Osteoblast (primary cell): ENCODE results near the gene RDX. TPM values are rescaled to one million over a fixed set of nuclear protein-coding genes. Genes with fewer than 3 reads are reported as not detected.
A peak's percentile ranks its signal among the peaks of the same experiment; 100 is the strongest.
"Not testable (repeated sequence)": the region's sequence is repeated elsewhere in the genome, so short reads cannot be mapped to it uniquely, and the experiment has no call there.

Source experiments
- DNase-seq: peaks from one replicate; pipeline ENCODE4 v3.0.0; 2011; ENCODE audit warnings: low spot score, mixed read lengths; ENCODE audit not compliant: insufficient read length; ENCODE audit errors: missing footprints
- H2AFZ ChIP-seq: 2 replicates; pipeline ENCODE4 v1.6.0; 2011; ENCODE audit warnings: mild to moderate bottlenecking, low read length
- H3K27ac ChIP-seq: 2 replicates; pipeline ENCODE4 v1.5.1; 2011; ENCODE audit warnings: mild to moderate bottlenecking, low read depth, low read length, moderate library complexity
- H3K27me3 ChIP-seq: 2 replicates; pipeline ENCODE4 v1.6.0; 2012; ENCODE audit warnings: mild to moderate bottlenecking, control low read depth, inconsistent platforms, low read length, moderate library complexity; ENCODE audit not compliant: insufficient read depth
- H3K36me3 ChIP-seq: 2 replicates; pipeline ENCODE4 v1.5.1; 2011; ENCODE audit warnings: mild to moderate bottlenecking, low read length, control low read depth, moderate library complexity; ENCODE audit not compliant: insufficient read depth
- H3K4me1 ChIP-seq: 2 replicates; pipeline ENCODE4 v1.5.1; 2011; ENCODE audit warnings: mild to moderate bottlenecking, low read length, control low read depth, moderate library complexity; ENCODE audit not compliant: insufficient read depth
- H3K4me2 ChIP-seq: 2 replicates; pipeline ENCODE4 v1.6.0; 2011; ENCODE audit warnings: mild to moderate bottlenecking, low read length; ENCODE audit not compliant: insufficient read depth
- H3K4me3 ChIP-seq: fragments of 200-600 bp; sonication (generic); 3 replicates; pipeline ENCODE4 v1.5.1; 2012; ENCODE audit warnings: mild to moderate bottlenecking, low read length, inconsistent platforms; ENCODE audit not compliant: insufficient read depth
- H3K79me2 ChIP-seq: 2 replicates; pipeline ENCODE4 v1.6.0; 2012; ENCODE audit warnings: mild to moderate bottlenecking, low read length, control low read depth, inconsistent platforms; ENCODE audit not compliant: insufficient read depth
- H3K9me3 ChIP-seq: 2 replicates; pipeline ENCODE4 v1.5.1; 2011; ENCODE audit warnings: low read depth, low read length, control low read depth
- H4K20me1 ChIP-seq: 2 replicates; pipeline ENCODE4 v1.6.0; 2012; ENCODE audit warnings: mild to moderate bottlenecking, low read length, control low read depth; ENCODE audit not compliant: insufficient read depth
- total RNA-seq: library from RNA; depleted of rRNA; stranded (reverse); fragments of >200 nt; gene quantifications from 2 replicates; pipeline ENCODE4 v1.2.3, GENCODE V29; 2012
- TF ChIP-seq, protein P1 (sequence below): IDR thresholded peaks from 2 replicates; pipeline ENCODE4 v1.5.1; 2011; ENCODE audit warnings: mild to moderate bottlenecking, low read depth, low read length, moderate library complexity; ENCODE audit errors: extremely low read depth

The RDX gene
- total RNA-seq, 1 donor, result 79.3 TPM

DNA sequence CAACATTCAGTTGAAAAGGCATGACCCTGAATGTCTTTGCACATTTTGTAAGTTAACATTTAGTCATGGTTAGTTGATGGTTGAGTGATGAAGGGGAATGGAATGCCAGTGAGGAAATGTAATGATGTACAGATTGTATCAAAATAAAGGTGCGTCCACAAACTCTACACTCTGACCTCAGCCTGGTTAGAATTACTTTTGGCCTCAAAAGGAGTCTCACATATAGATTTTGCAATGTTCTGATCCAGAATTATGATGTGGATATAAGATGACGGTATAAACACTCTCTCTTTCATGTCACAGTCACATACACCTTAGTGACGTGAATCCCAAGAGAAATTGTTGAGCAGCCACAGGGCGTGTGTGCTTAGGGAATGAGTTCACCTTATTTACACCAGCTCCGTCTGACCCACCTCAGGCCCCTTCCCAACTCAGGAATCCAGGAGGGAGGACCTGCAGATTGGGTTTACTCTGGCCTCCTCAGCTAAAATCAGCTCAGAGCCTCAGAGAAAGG is 100.1 kb downstream of the RDX start:
- Histone ChIP-seq H3K9me3 (no peaks in the 10 kb centered on the region), H3K4me1 (peaks cover 30% of the 10 kb centered on the region), H3K36me3 (no peaks in the 10 kb centered on the region), H4K20me1 (no peaks in the 10 kb centered on the region), H3K27me3 (no peaks in the 10 kb centered on the region), H3K4me2 (peak overlapping the region; percentile 21), H3K27ac (peak overlapping the region; percentile 11), H3K4me3 (no peak overlapping the region), H3K79me2 (no peaks in the 10 kb centered on the region), H2AFZ (no peak overlapping the region)
- TF ChIP-seq, protein P1, sequence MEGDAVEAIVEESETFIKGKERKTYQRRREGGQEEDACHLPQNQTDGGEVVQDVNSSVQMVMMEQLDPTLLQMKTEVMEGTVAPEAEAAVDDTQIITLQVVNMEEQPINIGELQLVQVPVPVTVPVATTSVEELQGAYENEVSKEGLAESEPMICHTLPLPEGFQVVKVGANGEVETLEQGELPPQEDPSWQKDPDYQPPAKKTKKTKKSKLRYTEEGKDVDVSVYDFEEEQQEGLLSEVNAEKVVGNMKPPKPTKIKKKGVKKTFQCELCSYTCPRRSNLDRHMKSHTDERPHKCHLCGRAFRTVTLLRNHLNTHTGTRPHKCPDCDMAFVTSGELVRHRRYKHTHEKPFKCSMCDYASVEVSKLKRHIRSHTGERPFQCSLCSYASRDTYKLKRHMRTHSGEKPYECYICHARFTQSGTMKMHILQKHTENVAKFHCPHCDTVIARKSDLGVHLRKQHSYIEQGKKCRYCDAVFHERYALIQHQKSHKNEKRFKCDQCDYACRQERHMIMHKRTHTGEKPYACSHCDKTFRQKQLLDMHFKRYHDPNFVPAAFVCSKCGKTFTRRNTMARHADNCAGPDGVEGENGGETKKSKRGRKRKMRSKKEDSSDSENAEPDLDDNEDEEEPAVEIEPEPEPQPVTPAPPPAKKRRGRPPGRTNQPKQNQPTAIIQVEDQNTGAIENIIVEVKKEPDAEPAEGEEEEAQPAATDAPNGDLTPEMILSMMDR, result no peak
- DNase-seq, result peak; percentile 58

DNA sequence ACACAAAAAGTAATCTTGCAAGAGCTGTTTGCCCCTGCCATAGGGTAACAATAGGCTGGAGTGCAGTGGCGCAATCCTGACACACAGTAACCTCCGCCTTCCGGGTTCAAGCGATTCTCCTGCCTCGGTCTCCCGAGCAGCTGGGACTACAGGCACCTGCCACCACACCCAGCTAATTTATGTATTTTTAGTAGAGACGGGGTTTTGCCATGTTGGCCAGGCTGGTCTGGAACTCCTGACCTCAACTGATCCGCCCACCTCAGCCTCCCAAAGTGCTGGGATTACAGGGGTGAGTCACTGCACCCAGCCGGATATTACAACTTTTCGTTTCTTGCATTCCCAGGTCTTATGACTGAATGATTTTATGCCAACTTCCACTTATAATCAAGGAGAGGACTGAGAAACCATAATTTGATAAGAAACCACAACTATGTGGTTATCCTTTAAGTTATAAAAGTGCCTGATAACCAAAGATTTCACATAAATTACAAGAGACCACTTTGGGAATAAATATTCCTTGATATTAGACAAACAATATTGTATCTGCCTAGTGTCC is 102.1 kb downstream of the RDX start:
- DNase-seq, result peak; percentile 42
- H3K36me3 ChIP-seq, H4K20me1 ChIP-seq, H3K9me3 ChIP-seq, H3K27me3 ChIP-seq, H3K4me3 ChIP-seq, H2AFZ ChIP-seq, H3K79me2 ChIP-seq: not testable (repeated sequence)
- peak overlapping the region; percentile 4 for H3K4me2 ChIP-seq
- H3K4me1 ChIP-seq, result peaks cover 25% of the 10 kb centered on the region
- H3K27ac ChIP-seq, result peak overlapping the region; percentile 56

DNA sequence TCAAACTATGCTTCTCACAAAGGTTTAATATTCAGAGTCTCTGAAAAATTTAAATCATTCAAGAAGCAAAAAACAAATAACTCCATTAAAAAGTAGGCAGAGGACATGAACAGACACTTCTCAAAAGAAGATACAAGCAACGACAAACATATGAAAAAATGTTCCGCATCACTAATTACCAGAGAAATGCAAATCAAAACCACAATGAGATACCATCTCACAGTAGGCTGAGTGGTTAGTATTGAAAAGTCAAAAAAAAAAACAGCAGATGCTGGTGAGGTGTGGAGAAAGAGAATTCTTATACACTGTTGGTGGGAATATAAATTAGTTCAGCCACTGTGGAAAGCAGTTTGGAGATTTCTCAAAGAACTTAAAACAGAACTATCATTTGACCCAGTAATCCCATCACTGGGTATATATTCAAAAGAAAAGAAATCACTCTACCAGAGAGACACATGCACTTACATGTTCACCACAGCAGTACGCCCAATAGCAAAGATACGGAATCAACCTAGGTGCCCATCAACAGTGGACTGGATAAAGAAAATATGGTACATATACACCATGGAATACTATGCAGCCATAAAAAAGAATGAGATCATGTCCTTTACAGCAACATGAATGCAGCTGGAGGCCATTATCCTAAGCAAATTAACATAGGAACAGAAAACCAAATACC is 103.7 kb downstream of the RDX start:
- not testable (repeated sequence) for H3K79me2 ChIP-seq, H4K20me1 ChIP-seq, DNase-seq, H3K9me3 ChIP-seq, H3K27ac ChIP-seq, H3K36me3 ChIP-seq, H3K27me3 ChIP-seq, H3K4me3 ChIP-seq, H3K4me2 ChIP-seq, H2AFZ ChIP-seq
- peaks cover 25% of the 10 kb centered on the region for H3K4me1 ChIP-seq

DNA sequence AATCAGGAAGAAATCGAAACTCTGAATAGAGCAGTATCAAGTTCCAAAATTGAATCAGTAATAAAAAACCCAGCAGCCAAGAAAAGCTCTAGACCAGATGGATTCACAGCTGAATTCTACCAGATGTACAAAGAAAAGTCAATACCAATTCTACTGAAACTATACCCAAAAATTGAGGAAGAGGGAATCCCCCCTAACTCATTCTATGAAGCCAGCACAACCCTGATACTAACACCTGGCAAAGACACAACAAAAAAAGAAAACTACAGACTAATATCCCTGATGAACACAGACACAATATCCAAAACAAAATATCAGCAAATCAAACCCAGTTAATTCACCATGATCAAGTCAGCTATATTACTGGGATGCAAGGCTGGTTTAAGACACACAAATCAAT is 105.5 kb downstream of the RDX start:
- no peaks in the 10 kb centered on the region for H3K36me3 ChIP-seq
- H2AFZ ChIP-seq, result no peak overlapping the region
- no peak overlapping the region for H3K4me3 ChIP-seq
- TF ChIP-seq, protein P1, result no peak
- no peak overlapping the region for H3K27ac ChIP-seq
- peaks cover 18% of the 10 kb centered on the region for H3K4me1 ChIP-seq
- H4K20me1 ChIP-seq, result no peaks in the 10 kb centered on the region
- H3K4me2 ChIP-seq, result no peak overlapping the region
- no peaks in the 10 kb centered on the region for H3K27me3 ChIP-seq
- no peaks in the 10 kb centered on the region for H3K79me2 ChIP-seq
- DNase-seq, result no peak
- no peaks in the 10 kb centered on the region for H3K9me3 ChIP-seq

DNA sequence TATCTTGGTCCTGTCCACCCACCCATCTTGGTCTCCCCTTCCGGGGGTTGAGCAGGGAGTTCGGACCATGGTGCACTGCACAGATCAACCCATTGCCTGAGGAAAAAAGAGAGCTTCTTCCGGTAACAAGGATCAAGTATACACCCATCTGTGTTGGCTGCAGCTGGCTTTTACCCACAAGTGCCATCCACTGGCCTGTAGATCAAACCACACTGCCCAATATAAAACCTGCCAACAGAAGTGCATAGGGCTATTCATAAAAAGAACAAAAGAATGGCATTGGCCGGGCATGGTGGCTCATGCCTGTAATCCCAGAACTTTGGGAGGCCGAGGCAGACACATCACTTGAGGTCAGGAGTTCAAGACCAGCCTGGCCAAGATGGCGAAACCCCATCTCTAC is 108.7 kb downstream of the RDX start:
- no peaks in the 10 kb centered on the region for H4K20me1 ChIP-seq
- no peak for DNase-seq
- TF ChIP-seq, protein P1, result no peak
- H2AFZ ChIP-seq, result no peak overlapping the region
- no peaks in the 10 kb centered on the region for H3K79me2 ChIP-seq
- no peak overlapping the region for H3K27ac ChIP-seq
- no peaks in the 10 kb centered on the region for H3K27me3 ChIP-seq
- no peaks in the 10 kb centered on the region for H3K9me3 ChIP-seq
- H3K4me3 ChIP-seq, result no peak overlapping the region
- H3K4me2 ChIP-seq, result no peak overlapping the region
- no peaks in the 10 kb centered on the region for H3K36me3 ChIP-seq
- peaks cover 9% of the 10 kb centered on the region for H3K4me1 ChIP-seq
